ENCODE data around the gene MED25.

GRCh38 chr19:49832556-49832955 lies 14.5 kb downstream of the MED25 start:
- TF ChIP-seq CTCF (IDR thresholded peaks at IDR 0.05), result no peak
- TF ChIP-seq EP300 (IDR thresholded peaks at IDR 0.05), result no peak
